Subcutaneous adipose tissue (tissue), 4 donors: Measurements from ENCODE around the gene CASP6. TPM values are rescaled to one million over a fixed set of nuclear protein-coding genes. Genes with fewer than 3 reads are reported as not detected.

Source experiments
- CTCF ChIP-seq: fragments of 450-650 bp; IDR thresholded peaks from one replicate; pipeline ENCODE4 v1.5.1; 2016; ENCODE audit warnings: low read depth, mild to moderate bottlenecking, control low read depth, antibody characterized with exemption, moderate library complexity
- small RNA-seq: library from RNA; depleted of rRNA; stranded (forward); fragments of <200 nt; gene quantifications from one replicate; pipeline ENCODE3, GENCODE V24; 2016
- total RNA-seq, 4 donors: library from RNA; depleted of rRNA; stranded (reverse); fragments of >200 nt; gene quantifications; one replicate each; pipeline ENCODE4 v1.1.0, GENCODE V29; 2016

Gene CASP6
- total RNA-seq, 4 donors from 2014 or later = 7.3 to 30.0 (median 24.1) TPM

- no peak for TF ChIP-seq CTCF
These were observed 57.2 kb downstream of the CASP6 start for GRCh38 chr4:109645874-109646710.

- no peak for TF ChIP-seq CTCF
These were observed 62.6 kb downstream of the CASP6 start for GRCh38 chr4:109640644-109641043.

Small RNA genes within 50 kb of the gene (small RNA-seq; reads per million reads assigned to genes)
- gene HIGD1AP14 = not detected

Other genes with a start within 250 kb of the CASP6 start
- 10 to 100 TPM; 11.5 to 35.5 (median 22.3) TPM for gene MCUB, start 143.2 kb downstream of the CASP6 start, total RNA-seq
- gene PLA2G12A, start 26.6 kb upstream of the CASP6 start, total RNA-seq = 10 to 100 TPM; 19.0 to 48.9 (median 24.6) TPM
- 10 to 100 TPM; 13.4 to 37.7 (median 20.9) TPM for gene CFI, start 98.6 kb upstream of the CASP6 start, total RNA-seq
- 1 to 10 TPM; 3.4 to 8.3 (median 5.0) TPM for gene GAR1, start 112.3 kb upstream of the CASP6 start, total RNA-seq
- under 1 TPM in 3 of 4 donors, not detected in 1; 0.34 to 0.65 (median 0.44) TPM for gene RRH, start 124.5 kb upstream of the CASP6 start, total RNA-seq
- gene LRIT3, start 144.7 kb upstream of the CASP6 start, total RNA-seq = under 1 TPM; 0.16 to 0.22 (median 0.18) TPM
- not detected for gene EGF, start 209.4 kb upstream of the CASP6 start, total RNA-seq